ENCODE measurements around the gene APOL3. TPM values are rescaled to one million over a fixed set of nuclear protein-coding genes. Genes with fewer than 3 reads are reported as not detected.
A peak's percentile ranks its signal among the peaks of the same experiment; 100 is the strongest.

Gene APOL3
- total and polyA plus RNA-seq, 3 donors from 2014 or later: 10.6 to 20.9 (median 13.6) TPM

DNA sequence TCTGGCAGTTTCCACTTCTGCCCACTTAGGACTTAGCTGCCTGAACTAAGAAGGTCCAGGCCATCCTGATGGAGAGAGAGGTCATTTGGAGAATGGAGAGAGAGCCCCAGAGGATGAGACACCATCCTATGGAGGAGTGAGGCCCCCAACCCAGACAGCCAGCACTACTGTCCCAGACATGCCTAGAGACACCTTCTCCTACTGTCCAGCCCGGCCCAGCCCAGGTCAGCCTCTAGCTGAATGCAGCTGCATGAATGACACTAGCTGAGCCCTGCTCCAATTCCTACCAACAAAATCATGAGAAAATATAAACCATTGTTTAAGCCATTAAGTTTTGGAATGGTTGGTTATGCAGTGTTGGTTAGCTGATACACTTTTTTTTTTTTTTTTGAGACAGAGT is 47.4 kb downstream of the APOL3 start:
- WGBS, 2 donors: 100% methylated on average over 1 of the region's 1 CpG
- DNase-seq: no peak
- intact Hi-C loops (cut with DNase I; ENCODE audit: low total_unique reads): no loop called here

DNA sequence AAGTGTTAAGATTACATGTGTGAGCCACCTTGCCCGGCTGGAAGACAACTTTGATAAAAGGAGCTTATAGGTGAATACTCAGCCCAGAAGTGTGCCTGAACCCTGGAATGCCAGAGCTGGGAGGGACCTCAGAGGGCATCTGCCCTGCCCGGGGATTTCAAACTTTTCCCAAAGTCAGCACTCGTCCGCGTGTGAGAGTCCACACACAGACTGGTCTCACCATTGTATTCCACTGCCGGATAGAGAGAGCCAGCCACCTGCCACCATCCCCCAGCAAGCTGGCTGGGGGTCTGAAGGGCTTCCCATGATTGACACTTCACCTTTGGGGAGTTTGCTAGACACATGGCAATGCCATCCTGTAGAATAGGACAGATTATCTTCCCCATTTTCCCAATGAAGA is 49.2 kb downstream of the APOL3 start:
- peaks cover 3% of the 10 kb centered on the region for H3K4me1 ChIP-seq
- no peak for DNase-seq
- 77 to 94% methylated on average over 6 of the region's 6 CpGs for WGBS, 2 donors
- no peak overlapping the region for H3K4me3 ChIP-seq
- H3K9me3 ChIP-seq: no peaks in the 10 kb centered on the region
- intact Hi-C loops (cut with DNase I; ENCODE audit: low total_unique reads): no loop called here
- H3K27me3 ChIP-seq: no peaks in the 10 kb centered on the region
- TF ChIP-seq POLR2A (IDR thresholded peaks at IDR 0.05): no peak
- TF ChIP-seq, protein P1, sequence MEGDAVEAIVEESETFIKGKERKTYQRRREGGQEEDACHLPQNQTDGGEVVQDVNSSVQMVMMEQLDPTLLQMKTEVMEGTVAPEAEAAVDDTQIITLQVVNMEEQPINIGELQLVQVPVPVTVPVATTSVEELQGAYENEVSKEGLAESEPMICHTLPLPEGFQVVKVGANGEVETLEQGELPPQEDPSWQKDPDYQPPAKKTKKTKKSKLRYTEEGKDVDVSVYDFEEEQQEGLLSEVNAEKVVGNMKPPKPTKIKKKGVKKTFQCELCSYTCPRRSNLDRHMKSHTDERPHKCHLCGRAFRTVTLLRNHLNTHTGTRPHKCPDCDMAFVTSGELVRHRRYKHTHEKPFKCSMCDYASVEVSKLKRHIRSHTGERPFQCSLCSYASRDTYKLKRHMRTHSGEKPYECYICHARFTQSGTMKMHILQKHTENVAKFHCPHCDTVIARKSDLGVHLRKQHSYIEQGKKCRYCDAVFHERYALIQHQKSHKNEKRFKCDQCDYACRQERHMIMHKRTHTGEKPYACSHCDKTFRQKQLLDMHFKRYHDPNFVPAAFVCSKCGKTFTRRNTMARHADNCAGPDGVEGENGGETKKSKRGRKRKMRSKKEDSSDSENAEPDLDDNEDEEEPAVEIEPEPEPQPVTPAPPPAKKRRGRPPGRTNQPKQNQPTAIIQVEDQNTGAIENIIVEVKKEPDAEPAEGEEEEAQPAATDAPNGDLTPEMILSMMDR (IDR thresholded peaks at IDR 0.05): no peak
- H3K27ac ChIP-seq: no peak overlapping the region
- H3K36me3 ChIP-seq (ENCODE audit: low read depth, missing control alignments): no peaks in the 10 kb centered on the region

More for the DNA sequence above, 47.4 kb downstream of the APOL3 start:
- Histone ChIP-seq H3K4me1 (peaks cover 3% of the 10 kb centered on the region), H3K9me3 (no peaks in the 10 kb centered on the region), H3K27me3 (no peaks in the 10 kb centered on the region), H3K36me3 (ENCODE audit: low read depth, missing control alignments) (no peaks in the 10 kb centered on the region), H3K4me3 (no peak overlapping the region), H3K27ac (no peak overlapping the region)
- TF ChIP-seq, protein P1 (IDR thresholded peaks at IDR 0.05): no peak
- no peak for TF ChIP-seq POLR2A (IDR thresholded peaks at IDR 0.05)

DNA sequence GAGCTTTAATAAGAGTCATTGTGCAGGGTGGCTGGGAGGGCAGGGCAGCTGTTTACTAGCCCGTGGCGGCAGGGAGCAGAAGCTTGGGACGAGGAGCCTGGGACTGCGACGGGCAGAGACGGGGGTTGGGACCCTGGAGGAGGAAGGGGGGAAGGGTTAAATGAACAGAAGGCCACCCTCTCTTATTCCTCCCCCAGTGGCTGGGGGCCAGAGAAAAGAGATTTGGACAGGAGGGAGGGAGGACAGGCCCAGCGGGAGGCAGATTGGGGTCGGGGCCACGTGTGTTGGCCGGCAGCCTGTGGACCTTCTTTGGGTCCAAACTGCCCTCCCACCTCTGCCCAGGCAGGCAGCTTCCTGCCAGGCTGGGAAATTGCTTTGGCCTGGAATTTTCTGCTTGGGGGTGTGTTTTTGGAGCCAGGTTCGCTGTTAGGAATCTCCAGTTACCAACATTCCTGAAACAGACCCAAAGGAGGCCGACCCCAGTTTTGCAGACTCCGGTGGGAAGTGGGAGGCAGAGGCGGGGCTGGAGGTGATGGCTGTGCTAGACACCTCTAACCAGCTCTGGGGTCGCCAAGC is 50.2 kb downstream of the APOL3 start:
- Histone ChIP-seq H3K27me3 (no peaks in the 10 kb centered on the region), H3K27ac (peak overlapping the region in 1 of 2 donors; percentile 29), H3K36me3 (ENCODE audit: low read depth, missing control alignments) (no peaks in the 10 kb centered on the region), H3K4me1 (peaks cover 3% of the 10 kb centered on the region), H3K4me3 (no peak overlapping the region), H3K9me3 (no peaks in the 10 kb centered on the region)
- TF ChIP-seq, protein P1 (IDR thresholded peaks at IDR 0.05): no peak
- no peak for TF ChIP-seq POLR2A (IDR thresholded peaks at IDR 0.05)
- WGBS, 2 donors: 41 to 48% methylated on average over 12 to 15 of the region's 15 CpGs
- DNase-seq: no peak
- intact Hi-C loops (cut with DNase I; ENCODE audit: low total_unique reads): no loop called here

DNA sequence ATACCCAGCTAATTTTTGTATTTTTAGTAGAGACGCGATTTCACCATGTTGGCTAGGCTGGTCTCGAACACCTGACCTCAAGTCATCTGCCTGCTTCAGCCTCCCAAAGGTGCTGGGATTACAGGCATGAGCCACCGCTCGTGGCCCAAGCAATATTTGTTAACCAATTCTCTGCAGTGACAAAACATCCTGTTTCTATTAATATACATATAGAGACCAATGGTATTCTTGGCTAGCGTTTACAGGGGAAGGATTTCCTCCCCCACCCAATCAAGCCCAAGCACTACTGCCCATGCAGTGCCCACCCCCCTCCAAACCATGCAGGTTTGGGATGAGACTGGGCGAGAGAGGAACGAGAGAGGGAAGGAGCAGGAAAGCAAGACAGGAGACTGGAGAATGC is 53.1 kb downstream of the APOL3 start:
- DNase-seq: no peak

More for the DNA sequence above, 53.1 kb downstream of the APOL3 start:
- 63 to 79% methylated on average over 5 to 8 of the region's 8 CpGs for WGBS, 2 donors
- Histone ChIP-seq H3K9me3 (no peaks in the 10 kb centered on the region), H3K4me1 (peaks cover 3% of the 10 kb centered on the region), H3K36me3 (ENCODE audit: low read depth, missing control alignments) (no peaks in the 10 kb centered on the region), H3K4me3 (no peak overlapping the region), H3K27ac (no peak overlapping the region), H3K27me3 (no peaks in the 10 kb centered on the region)
- intact Hi-C loops (cut with DNase I; ENCODE audit: low total_unique reads): no loop called here
- TF ChIP-seq POLR2A (IDR thresholded peaks at IDR 0.05): no peak
- TF ChIP-seq, protein P1 (IDR thresholded peaks at IDR 0.05): no peak

All from testis (tissue), 3 donors.